ENCODE data around the gene MAPK8IP1.

MAPK8IP1 gene

DNA sequence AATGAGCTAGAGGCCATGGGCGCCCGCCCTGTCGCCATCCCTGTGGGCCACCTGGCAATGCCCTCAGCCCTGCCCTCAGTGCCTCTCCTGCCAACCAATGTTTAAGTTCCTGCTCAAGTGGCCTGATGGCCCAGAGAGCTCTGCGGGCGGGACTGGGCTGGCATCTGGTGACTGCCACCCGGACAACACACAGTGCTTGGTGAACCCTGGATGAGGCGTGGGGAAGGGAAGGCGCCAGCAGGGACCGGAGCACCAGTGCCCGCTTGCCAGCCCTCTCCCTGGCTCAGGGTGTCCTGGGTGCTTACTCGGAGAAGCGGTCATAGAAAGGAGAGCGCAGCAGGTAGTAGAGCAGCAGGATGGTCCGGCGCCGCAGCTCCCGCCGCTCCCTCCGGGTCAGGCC lies 28.1 kb downstream of the MAPK8IP1 start:
- no peak for DNase-seq

DNA sequence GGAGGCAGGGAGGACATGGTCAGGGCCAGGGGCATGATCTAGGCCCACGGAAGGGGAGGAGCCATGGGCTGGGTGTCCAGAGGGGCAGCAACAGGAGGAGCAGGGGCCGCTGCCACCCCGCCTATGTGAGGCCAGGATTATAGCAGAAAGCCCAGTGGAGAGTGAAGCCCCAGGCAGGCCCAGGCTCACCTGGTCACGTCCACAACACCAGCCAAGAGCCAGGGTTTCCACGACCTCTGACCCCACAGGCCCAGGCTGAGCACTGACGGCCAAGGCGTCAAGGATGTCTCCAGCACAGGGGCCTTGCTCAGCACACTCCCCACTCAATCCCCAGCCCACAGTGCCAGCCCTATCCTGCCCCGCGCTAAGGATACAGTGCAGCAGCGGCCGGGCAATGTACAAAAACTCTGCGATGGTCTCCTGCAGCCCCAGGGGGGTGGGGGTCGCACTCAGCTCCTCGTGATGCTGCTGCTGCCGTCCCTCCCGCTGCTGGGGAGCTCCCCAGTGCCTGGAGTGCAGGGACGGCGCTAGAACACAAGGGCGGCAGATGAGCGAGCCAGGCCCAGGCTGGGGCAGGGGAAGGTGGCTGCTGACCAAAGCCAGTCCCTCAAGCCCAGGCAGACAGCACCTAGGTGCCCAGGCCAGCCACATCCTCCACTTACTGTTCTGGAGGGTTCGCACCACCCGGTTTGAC lies 28.6 kb downstream of the MAPK8IP1 start:
- DNase-seq: no peak

DNA sequence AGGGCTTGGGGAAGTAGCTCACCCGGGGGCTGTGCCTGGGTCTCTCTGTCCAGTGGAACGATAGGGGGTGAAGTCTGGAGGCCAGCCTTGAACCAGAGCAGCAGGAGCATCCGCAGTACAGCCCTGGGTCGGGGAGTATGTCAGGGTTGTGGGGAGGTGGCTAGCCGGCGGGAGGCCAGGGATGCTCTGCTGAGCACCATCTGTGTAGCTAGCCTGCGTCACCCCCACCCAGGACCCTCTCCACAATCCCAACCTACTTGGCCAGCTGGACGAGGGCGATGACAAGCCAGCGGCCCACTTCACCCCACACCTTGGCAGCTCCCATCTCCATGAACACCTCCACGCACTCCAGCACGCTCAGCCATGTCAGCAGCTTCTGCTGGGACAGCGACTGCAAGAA lies 30.0 kb downstream of the MAPK8IP1 start:
- no peak for DNase-seq

DNA sequence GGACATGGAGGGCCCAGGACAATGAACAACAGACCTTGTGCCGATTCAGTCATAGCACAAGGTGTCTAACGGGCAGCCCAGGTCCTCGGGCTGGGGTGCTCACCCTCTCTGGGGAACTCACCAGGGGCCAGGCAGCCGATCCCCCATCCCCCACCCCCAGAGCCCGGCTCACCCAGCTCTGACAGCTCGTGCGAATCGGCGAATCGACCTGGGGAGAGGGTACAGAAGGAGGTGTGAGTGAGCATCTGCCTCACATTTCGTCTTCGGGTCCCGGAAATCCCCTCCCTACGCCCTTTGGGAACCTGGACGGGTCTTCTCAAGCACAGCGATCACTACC lies 31.8 kb downstream of the MAPK8IP1 start:
- no peak for DNase-seq

DNA sequence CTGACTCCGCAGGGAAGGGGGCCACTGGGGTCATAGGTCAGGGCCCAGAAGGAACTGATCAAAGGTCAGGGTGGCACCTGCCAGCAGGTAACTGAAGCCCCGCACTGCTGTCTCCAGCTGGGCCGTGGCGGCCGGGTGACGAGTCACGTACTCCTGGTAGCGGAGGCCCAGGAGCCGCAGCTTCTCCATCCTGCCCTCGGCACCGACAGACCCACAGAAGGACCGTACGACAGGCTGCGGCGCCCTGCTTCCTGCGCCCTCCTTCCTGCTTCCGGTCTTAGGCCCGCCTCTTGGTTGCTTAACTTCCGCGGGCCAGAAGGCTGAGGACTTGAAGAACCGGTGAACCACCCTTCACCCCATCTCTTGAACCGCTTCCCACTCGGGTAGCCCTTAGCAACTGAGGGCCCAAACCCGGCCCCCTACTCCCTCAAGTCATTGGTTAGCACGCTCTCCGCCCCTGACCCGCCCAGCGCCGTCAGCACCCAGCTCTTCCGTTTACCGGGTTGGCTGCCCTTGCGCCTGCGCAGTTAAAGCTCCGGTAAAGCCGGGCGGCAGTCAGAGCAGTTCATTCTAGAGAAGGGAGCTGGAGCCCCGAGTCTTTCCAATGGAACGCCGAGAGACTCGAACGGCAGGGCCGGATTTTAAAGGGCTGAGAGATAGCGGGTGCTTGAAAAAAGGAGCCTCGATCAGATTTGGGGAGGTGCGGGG lies 32.3 kb downstream of the MAPK8IP1 start, which contains the start of gene PEX16:
Gene PEX16, minus strand, starts transcription at position 255 of the 708 bp plus-strand sequence. Its CDS starts 66 bp downstream, at position 189.
- peak; percentile 96 for DNase-seq

DNA sequence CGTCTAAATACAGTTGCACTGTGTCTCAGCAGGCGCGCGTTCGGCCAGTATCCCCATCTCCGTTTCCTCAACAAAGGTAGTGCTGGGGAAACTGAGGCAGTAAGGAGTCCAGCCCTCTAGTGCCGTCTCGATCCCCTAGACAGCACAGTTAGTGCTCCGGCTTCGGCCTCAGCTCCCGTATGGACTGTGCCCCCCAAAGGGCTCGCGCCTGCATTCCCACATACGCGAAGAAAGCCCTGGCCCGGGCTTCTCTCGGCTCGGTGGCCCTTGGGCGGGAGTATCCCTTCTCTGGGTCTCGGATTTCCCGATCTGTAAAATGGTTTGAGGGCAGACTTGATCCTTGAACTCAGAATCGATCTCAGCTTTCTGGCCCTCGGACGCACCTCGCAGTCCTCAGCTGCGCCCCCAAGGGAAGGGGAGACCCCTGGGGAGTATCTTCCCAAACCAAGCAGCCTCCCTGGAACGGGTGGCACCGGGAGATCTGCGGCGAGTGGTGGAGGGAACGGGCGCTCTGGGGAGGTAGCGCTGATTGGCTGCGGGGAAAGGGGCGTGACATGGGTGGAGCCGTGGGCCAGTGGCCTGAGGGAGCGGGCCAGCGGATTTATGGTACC lies 33.0 kb downstream of the MAPK8IP1 start:
- peak; percentile 73 for DNase-seq

DNA sequence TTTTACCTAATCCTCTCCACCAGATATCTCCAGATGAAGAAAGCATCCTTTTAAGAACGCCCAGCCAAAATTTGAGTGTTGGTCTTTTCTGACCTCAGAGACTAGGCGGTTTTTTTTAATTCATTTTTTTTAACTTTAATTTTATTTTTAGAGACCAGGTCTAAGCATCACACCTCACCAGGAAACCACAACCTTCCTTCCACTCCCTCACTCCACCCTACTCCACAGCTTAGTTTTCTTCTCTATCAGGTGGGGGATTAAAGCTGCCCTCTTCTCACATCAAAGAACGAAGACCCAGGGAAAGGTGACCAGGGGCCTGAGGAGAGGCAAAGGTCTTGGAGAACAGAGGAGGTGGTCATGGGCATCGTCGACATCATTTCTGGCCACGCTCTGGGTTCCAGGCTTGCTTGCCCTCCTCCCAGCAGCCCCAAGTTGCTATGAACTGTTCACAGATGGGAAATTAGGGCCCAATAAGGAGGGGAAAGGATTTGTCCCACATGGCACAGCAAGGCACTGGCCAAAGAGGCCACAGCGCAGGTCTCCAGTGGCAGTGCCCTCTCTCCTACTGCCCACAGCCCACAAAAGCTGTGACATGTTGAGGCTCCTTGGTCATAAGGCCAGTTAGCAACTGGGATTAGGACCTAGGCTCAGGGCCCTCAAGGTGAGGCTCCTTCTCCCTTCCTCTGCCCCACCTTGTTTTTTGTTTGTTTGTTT lies 33.7 kb downstream of the MAPK8IP1 start:
- no peak for DNase-seq

DNA sequence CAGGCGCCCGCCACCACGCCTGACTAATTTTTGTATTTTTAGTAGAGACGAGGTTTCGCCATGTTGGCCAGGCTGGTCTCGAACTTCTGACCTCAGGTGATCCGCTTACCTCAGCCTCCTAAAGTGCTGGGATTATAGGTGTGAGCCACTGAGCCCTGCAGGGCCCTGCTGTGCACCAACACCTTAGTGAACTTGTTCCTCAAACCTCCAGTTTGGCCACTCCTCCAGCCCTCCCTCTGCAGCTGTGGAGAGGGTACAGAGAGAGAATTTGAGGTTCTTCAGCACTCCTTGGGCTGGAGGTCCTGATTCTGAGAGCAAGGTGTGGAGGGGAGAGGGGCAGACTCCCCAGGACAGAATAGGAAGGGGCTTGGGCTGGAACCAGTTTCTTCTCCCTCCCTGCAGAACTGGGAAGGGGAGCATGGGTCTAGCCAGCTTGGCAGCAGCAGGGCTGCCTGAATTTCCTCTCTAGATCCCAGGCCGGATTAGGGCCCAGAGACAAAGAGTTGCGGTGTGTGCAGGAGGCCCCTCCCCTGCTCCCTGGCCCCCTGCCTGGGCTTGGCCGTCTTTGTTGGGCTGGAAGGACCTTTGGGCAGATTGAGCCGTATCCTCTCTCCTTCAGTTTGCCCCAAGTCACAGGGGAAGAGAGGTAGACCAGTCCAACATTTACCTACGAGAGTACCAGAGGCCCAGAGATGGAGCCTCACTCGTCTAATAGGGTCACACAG lies 34.5 kb downstream of the MAPK8IP1 start:
- no peak for DNase-seq

DNA sequence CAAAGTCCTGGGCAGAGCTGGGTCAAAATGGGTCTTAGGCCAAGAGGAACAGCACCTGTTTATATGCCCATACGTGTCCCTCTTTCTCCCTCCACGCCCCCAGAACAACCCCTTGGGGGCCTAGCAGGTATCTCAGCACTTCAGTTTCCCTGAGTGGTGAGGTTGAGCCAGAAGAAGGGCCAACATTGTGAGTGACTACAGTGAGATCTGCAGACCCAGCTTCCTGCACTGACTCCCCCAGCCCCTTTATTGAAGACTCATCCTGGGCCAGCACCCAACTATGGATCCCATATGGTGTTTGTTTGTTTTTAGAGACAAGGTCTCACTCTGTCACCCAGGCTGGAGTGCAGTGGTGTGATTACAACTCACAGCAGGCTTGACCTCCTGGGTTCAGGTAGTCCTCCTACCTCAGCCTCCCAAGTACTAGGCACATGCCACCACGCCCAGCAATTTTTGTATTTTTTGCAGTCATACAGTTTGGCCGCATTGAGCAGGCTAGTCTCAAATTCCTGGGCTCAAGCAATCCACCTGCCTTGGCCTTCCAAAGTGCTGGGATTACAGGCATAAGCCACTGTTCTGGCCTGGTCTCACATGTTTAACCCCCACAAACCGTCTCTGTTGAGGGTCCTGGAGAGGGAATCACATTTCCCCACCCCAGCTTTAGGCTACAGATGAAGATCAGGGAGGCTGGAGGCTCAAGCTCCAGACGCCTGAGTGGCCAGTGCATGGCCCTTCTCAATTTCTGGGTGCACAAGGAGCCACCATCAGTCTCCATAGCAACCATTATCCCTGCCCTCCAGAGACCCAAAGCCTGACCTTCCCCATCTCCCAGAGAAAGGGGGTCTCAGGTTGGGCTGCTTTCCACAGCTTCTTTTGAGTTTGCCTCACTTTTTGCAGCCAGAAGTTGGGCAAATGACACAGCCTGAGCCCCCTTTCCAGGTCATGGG lies 35.4 kb downstream of the MAPK8IP1 start:
- no peak for DNase-seq

DNA sequence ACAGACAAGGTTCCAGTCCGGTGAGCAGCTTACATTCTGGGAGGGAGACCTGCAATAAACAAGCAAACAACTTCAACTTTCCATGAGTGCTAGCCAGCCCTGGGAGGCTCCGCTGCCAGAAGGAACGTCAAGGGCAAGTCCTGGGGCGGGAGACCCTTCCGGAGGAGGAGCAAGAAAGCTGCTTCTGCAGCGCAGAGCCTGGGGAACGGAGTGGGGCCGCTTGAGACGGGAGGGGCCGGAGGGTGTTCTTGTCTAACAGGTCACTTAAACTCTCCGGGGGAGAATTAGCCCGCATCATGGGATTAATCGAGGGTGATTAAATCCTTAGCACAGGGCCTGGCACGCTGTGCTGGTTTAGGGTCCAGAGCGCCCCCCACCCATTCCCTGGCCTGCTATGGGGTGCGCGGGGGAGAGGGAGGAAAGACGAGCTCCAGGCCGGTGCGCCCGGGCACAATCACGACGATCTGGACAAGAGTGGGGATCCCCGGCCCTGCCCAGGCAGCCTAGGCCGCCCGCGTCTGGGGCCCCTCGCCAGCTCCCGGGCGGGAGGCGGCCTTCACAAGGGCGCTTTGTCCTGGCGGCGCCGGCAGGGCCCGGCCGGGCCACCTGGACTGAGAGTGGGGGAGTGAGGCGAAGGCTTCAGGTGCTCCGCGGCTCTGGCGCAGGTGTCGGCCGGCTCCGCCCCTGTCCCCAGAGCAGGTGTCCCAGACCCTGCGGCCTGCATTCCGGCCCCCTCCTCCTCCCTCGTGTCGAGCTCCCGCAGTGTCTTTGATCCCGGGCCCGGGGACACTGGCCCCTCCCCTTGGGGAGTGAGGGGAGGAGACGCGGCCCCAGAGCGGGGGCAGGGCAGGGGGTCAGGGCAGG lies 36.3 kb downstream of the MAPK8IP1 start:
- no peak for DNase-seq

DNA sequence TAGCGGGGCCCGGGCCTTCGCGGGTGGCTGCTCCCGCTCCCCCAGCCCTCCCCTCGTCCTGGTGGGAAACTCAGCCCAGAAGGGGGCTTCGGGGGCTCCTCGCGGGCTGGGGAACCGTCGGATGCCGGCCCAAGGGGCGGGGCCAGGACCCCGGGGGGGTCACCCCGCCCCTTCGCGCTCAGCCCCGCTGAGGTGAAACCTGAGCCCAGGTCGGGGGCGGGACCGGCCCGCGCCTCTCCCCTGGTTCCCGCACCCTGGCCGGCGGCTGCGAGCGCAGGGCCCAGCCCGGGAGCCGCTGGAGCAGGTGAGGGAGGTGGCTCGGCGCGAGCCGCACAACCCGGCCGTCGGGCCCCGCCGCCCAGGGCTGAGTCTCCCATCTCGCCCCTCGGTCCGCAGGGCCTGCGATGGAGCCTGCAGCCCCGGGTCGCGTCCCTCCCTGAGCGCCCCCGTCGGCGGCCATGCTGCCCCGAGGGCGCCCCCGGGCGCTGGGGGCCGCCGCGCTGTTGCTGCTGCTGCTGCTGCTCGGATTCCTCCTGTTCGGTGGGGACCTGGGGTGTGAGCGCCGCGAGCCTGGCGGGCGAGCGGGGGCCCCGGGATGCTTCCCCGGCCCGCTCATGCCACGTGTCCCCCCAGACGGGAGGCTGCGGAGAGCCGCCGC lies 37.1 kb downstream of the MAPK8IP1 start, which contains the start of gene LARGE2:
Gene LARGE2, plus strand, starts transcription at position 232 of the 658 bp plus-strand sequence. Its CDS starts 227 bp downstream, at position 459.
- no peak for DNase-seq

DNA sequence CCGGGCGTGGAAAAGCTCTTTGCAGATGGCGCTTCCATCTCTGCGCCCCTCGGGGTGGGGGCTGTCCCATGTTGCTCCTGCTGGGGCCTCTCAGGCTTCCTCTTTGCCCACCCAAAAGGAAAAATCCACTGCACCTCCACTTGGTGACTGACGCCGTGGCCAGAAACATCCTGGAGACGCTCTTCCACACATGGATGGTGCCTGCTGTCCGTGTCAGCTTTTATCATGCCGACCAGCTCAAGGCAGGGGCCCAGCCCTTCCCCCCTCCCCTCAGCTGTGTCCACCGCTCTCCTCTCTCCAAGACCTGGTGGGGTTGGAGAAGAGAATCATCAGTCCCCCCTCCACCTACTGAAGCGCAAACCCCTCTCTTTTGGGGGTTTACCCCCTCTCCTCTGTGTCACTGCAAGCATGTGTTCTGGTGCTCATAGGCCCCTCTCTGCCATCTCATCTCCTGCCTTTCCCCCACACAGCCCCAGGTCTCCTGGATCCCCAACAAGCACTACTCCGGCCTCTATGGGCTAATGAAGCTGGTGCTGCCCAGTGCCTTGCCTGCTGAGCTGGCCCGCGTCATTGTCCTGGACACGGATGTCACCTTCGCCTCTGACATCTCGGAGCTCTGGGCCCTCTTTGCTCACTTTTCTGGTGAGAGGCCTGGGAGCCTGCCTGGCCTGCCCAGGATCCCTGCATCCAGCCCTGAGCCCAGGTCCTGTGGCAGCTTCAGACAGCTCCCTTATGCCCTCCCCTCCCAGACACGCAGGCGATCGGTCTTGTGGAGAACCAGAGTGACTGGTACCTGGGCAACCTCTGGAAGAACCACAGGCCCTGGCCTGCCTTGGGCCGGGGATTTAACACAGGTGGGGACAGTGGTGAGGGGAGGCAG lies 38.8 kb downstream of the MAPK8IP1 start:
- no peak for DNase-seq

DNA sequence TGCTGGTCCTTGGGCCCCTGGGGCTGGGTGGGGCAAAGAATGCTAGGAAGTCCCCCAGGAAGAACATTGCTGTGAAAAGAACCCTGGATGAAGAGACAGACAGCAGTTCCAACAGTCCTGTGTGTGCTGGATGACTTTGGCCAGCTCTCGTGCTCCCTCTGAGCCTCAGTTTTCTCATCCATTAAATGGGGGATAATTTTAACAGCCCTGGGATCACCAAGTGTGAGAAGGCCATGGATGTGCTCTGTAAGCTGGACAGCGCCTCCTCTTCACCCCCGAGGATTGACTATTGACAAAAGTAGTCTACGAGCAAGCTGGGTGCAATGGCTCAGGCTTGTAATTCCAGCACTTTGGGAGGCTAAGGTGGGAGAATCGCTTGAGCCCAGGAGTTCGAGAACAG lies 39.5 kb downstream of the MAPK8IP1 start:
- no peak for DNase-seq

DNA sequence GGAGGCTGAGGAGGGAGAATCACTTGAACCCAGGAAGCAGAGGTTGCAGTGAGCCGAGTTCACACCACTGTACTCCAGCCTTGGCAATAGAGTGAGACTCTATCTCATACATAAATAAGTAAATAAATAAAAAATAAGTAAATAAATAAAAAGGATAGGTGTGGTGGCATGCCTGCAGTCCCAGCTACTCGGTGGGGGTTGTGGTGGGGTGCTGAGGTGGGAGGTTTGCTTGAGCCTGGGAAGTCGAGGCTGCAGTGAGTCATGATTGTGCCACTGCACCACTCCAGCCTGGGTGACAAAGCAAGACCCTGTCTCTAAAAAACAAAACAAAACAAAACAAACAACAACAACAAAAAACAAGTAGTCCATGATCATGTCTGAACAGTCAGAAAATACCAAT lies 40.1 kb downstream of the MAPK8IP1 start:
- no peak for DNase-seq

DNA sequence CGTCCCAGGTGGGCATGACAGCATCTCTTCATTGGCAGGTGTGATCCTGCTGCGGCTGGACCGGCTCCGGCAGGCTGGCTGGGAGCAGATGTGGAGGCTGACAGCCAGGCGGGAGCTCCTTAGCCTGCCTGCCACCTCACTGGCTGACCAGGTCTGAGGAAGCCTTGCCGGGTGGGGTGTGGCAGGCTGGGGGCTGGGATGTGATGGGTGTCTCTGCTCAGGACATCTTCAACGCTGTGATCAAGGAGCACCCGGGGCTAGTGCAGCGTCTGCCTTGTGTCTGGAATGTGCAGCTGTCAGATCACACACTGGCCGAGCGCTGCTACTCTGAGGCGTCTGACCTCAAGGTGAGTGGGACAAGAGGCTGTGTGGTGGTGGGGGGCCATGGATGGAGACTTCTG lies 40.5 kb downstream of the MAPK8IP1 start:
- no peak for DNase-seq

DNA sequence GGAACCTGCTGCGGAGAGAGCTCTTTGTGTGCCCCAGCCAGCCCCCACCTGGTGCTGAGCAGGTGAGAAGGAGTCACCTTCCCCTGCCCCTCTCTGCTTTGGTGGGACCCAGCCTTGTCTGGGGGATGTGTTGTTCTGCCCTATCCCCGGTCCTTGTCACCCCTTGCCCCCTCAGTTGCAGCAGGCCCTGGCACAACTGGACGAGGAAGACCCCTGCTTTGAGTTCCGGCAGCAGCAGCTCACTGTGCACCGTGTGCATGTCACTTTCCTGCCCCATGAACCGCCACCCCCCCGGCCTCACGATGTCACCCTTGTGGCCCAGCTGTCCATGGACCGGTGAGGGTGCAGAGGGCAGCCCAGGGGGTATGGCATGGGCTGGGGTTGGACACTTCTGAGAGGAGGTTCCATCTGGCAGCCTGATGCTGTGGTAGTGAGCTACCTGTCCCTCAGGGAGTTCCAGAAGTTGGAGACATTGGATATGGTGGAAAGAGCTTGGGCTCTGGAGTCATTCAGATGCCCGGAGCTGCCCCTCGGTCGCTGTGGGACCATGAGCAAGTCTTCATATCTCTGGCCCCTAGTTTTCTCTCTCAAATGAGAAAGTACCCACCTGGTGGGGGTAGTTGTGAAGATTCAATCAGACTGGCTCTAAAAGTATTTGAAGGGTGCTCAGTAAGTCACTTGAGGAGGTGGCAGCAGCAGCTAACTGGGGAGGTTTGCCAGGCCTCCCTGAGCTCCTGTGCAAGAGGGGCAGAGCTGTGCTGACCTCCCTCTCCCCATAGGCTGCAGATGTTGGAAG lies 41.3 kb downstream of the MAPK8IP1 start:
- no peak for DNase-seq

DNA sequence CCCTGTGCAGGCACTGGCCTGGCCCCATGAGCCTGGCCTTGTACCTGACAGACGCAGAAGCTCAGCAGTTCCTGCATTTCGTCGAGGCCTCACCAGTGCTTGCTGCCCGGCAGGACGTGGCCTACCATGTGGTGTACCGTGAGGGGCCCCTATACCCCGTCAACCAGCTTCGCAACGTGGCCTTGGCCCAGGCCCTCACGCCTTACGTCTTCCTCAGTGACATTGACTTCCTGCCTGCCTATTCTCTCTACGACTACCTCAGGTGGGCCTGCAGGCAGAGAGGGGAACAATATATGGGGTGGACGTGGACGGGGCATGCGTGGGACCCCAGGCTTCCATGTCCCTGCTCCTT lies 41.9 kb downstream of the MAPK8IP1 start:
- DNase-seq: no peak
